SK-N-SH treated with all-trans-retinoic acid at 6 μM for 48 hours (cell line): ENCODE results near the gene GPR139.

Experiments
- ATAC-seq: fragments of 200-7000 bp; cut with Tn5 transposase; 3 replicates; pipeline ENCODE4 v1.9.1; 2020; ENCODE audit warnings: mild to moderate bottlenecking, moderate library complexity
- ARNTL ChIP-seq: fragments of 450-650 bp; formaldehyde crosslinking; IDR thresholded peaks from 2 replicates; pipeline ENCODE4 v1.5.0; 2020; ENCODE audit warnings: low read depth, mild to moderate bottlenecking, moderate library complexity, borderline replicate concordance
- BACH2 ChIP-seq: fragments of 250-450 bp; sonication (Bioruptor Pico); IDR thresholded peaks from 2 replicates; pipeline ENCODE4 v1.9.0; 2021; ENCODE audit warnings: mild to moderate bottlenecking, borderline replicate concordance
- CREB5 ChIP-seq: fragments of 250-450 bp; sonication (Bioruptor Pico); IDR thresholded peaks from 2 replicates; pipeline ENCODE4 v1.5.1; 2020; ENCODE audit warnings: low read depth, mild to moderate bottlenecking, moderate library complexity
- CSDC2 ChIP-seq: fragments of 250-450 bp; sonication (Bioruptor Pico); IDR thresholded peaks from 2 replicates; pipeline ENCODE4 v1.5.0; 2020; ENCODE audit warnings: mild to moderate bottlenecking, moderate library complexity
- CSRNP3 ChIP-seq: fragments of 250-450 bp; sonication (Bioruptor Pico); IDR thresholded peaks from 2 replicates; pipeline ENCODE4 v1.5.1; 2021; ENCODE audit warnings: mild to moderate bottlenecking, moderate library complexity
- ESRRG ChIP-seq: fragments of 250-450 bp; sonication (Bioruptor Pico); IDR thresholded peaks from 2 replicates; pipeline ENCODE4 v1.6.1; 2021; ENCODE audit warnings: mild to moderate bottlenecking
- ISL1 ChIP-seq: fragments of 250-450 bp; sonication (Bioruptor Pico); IDR thresholded peaks from 2 replicates; pipeline ENCODE4 v2.1.2; 2022; ENCODE audit warnings: mild to moderate bottlenecking, moderate library complexity
- OSR1 ChIP-seq: fragments of 250-450 bp; sonication (Bioruptor Pico); IDR thresholded peaks from 2 replicates; pipeline ENCODE4 v1.8.0; 2022; ENCODE audit warnings: moderate library complexity, mild to moderate bottlenecking, inconsistent platforms
- PATZ1 ChIP-seq: fragments of 250-450 bp; sonication (Bioruptor Pico); IDR thresholded peaks from 2 replicates; pipeline ENCODE4 v1.8.0; 2020; ENCODE audit warnings: mild to moderate bottlenecking, moderate library complexity, borderline replicate concordance
- POU6F1 ChIP-seq: fragments of 250-450 bp; sonication (Bioruptor Pico); IDR thresholded peaks from 2 replicates; pipeline ENCODE4 v1.8.0; 2021; ENCODE audit warnings: low read depth, mild to moderate bottlenecking, moderate library complexity, borderline replicate concordance
- PPARA ChIP-seq: fragments of 250-450 bp; sonication (Bioruptor Pico); IDR thresholded peaks from 2 replicates; pipeline ENCODE4 v1.5.0; 2020; ENCODE audit warnings: mild to moderate bottlenecking, borderline replicate concordance
- RARB ChIP-seq: fragments of 250-450 bp; sonication (Bioruptor Pico); IDR thresholded peaks from 2 replicates; pipeline ENCODE4 v1.8.0; 2021; ENCODE audit warnings: mild to moderate bottlenecking, moderate library complexity
- SNAI2 ChIP-seq: fragments of 250-450 bp; sonication (Bioruptor Pico); IDR thresholded peaks from 2 replicates; pipeline ENCODE4 v1.5.0; 2020; ENCODE audit warnings: mild to moderate bottlenecking, moderate library complexity
- TCF4 ChIP-seq: fragments of 250-450 bp; sonication (Bioruptor Pico); IDR thresholded peaks from 2 replicates; pipeline ENCODE4 v1.8.0; 2021; ENCODE audit warnings: mild to moderate bottlenecking, moderate library complexity, borderline replicate concordance
- TOX ChIP-seq: fragments of 250-450 bp; sonication (Bioruptor Pico); IDR thresholded peaks from 2 replicates; pipeline ENCODE4 v1.8.0; 2021; ENCODE audit warnings: mild to moderate bottlenecking, moderate library complexity, borderline replicate concordance
- TSHZ2 ChIP-seq: fragments of 250-450 bp; sonication (Bioruptor Pico); IDR thresholded peaks from 2 replicates; pipeline ENCODE4 v1.5.0; 2020; ENCODE audit warnings: mild to moderate bottlenecking, moderate library complexity
- ZC3H10 ChIP-seq: fragments of 250-450 bp; sonication (Bioruptor Pico); IDR thresholded peaks from 2 replicates; pipeline ENCODE4 v1.5.1; 2021; ENCODE audit warnings: mild to moderate bottlenecking, moderate library complexity
- ZFP3 ChIP-seq: fragments of 250-450 bp; sonication (Bioruptor Pico); IDR thresholded peaks from 2 replicates; pipeline ENCODE4 v1.5.0; 2020; ENCODE audit warnings: mild to moderate bottlenecking, moderate library complexity
- ZFP30 ChIP-seq: fragments of 450-650 bp; formaldehyde crosslinking; IDR thresholded peaks from 2 replicates; pipeline ENCODE4 v1.5.0; 2022; ENCODE audit warnings: mild to moderate bottlenecking, moderate library complexity
- ZNF70 ChIP-seq: fragments of 450-650 bp; formaldehyde crosslinking; IDR thresholded peaks from 2 replicates; pipeline ENCODE4 v1.5.0; 2020; ENCODE audit warnings: mild to moderate bottlenecking, moderate library complexity
- ZNF8 ChIP-seq: fragments of 450-650 bp; formaldehyde crosslinking; IDR thresholded peaks from 2 replicates; pipeline ENCODE4 v1.5.0; 2020; ENCODE audit warnings: mild to moderate bottlenecking, moderate library complexity

Gene GPR139

GRCh38 chr16:20040011-20040410, 33.7 kb downstream of the GPR139 start:
- no peak for TF ChIP-seq BACH2 (CRISPR knock-in tag)
- TF ChIP-seq CSRNP3, result no peak
- TF ChIP-seq ZFP3 (CRISPR knock-in tag), result no peak
- no peak for TF ChIP-seq TOX (CRISPR knock-in tag)
- no peak for TF ChIP-seq ISL1 (CRISPR knock-in tag)
- TF ChIP-seq CREB5 (CRISPR knock-in tag), result no peak
- TF ChIP-seq ZNF70 (CRISPR knock-in tag), result no peak
- no peak for TF ChIP-seq ZNF8 (CRISPR knock-in tag)
- no peak for ATAC-seq

- TF ChIP-seq POU6F1 (CRISPR knock-in tag) (no peak), ZNF70 (CRISPR knock-in tag) (no peak), TCF4 (CRISPR knock-in tag) (no peak), CREB5 (CRISPR knock-in tag) (no peak), OSR1 (CRISPR knock-in tag) (no peak), PATZ1 (CRISPR knock-in tag) (no peak), PPARA (CRISPR knock-in tag) (no peak), ZNF8 (CRISPR knock-in tag) (no peak), ESRRG (CRISPR knock-in tag) (no peak), SNAI2 (no peak), ZFP3 (CRISPR knock-in tag) (no peak), RARB (CRISPR knock-in tag) (no peak), ZFP30 (CRISPR knock-in tag) (no peak), ZC3H10 (no peak), CSDC2 (CRISPR knock-in tag) (no peak), TSHZ2 (CRISPR knock-in tag) (no peak), ARNTL (CRISPR knock-in tag) (no peak), CSRNP3 (no peak)
- no peak for ATAC-seq
These were observed 44.1 kb downstream of the GPR139 start for GRCh38 chr16:20029611-20030010.
